BE2C (cell line): ENCODE data around the gene GCAT.
A peak's percentile ranks its signal among the peaks of the same experiment; 100 is the strongest.

ENCODE experiments used
- DNase-seq: peaks from one replicate; pipeline ENCODE4 v3.0.0-alpha.2; 2020
- H3K27me3 ChIP-seq: fragments of 250-450 bp; sonication (Bioruptor Pico); 2 replicates; pipeline ENCODE4 v1.5.1; 2020; ENCODE audit warnings: mild to moderate bottlenecking
- H3K36me3 ChIP-seq: fragments of 250-450 bp; sonication (Bioruptor Pico); 2 replicates; pipeline ENCODE4 v1.5.1; 2020; ENCODE audit warnings: mild to moderate bottlenecking
- H3K4me1 ChIP-seq: fragments of 250-450 bp; sonication (Bioruptor Pico); 2 replicates; pipeline ENCODE4 v1.5.1; 2020
- H3K4me3 ChIP-seq: 2 replicates; pipeline ENCODE4 v1.5.1; 2011; ENCODE audit warnings: low read depth, low read length
- H3K9me3 ChIP-seq: fragments of 250-450 bp; sonication (Bioruptor Pico); 2 replicates; pipeline ENCODE4 v1.5.1; 2020
- CTCF ChIP-seq: IDR thresholded peaks from 2 replicates; pipeline ENCODE4 v1.5.1; 2012; ENCODE audit warnings: mild to moderate bottlenecking, low read depth, low read length

Gene GCAT

DNA sequence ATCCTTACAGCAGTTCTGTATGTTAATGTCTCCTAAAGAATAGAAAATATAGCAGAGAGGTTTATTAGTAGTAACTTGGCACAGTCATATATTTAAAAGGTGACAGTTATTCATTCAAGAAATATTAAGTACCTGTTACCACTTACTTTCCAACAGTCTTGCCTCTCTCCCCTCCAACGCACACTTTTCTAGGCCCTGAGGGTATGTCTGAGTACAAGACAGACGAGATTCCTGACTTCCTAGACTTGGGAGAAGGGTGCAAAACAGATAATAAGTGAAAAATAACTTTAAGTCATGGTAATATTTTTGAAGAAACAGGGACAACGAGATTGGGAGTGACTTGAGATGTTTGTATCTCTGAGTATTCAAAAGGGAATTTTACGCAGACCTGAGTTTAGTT is 43.1 kb downstream of the GCAT start:
- DNase-seq, result no peak
- H3K9me3 ChIP-seq, result no peaks in the 10 kb centered on the region
- TF ChIP-seq CTCF, result no peak
- no peaks in the 10 kb centered on the region for H3K27me3 ChIP-seq
- peaks cover 51% of the 10 kb centered on the region for H3K36me3 ChIP-seq
- peak overlapping the region; percentile 71; the same call in 1 of the 2 replicates for H3K4me3 ChIP-seq
- H3K4me1 ChIP-seq, result no peaks in the 10 kb centered on the region

GRCh38 chr22:37852418-37852817 is 44.7 kb downstream of the GCAT start:
- peaks cover 64% of the 10 kb centered on the region for H3K36me3 ChIP-seq

DNA sequence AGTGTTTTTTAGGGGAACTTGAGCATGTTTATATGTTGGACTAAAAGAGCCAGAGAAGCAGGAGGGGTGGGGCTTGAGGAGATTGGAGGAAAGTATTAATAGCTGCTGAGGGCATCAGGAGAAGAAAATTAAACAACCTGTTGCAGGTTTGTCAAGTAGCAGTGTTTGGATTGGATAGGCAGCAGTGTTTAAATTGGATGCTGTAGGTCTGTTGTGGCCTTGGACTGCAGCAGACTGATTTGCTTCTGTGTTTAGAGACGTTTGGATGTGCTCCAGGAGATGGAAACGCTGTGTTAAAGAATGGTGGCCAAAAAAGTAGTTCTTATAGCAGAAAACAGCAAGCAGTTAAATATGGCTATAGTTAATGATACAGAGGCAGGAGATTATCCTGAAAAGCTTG is 47.2 kb downstream of the GCAT start:
- H3K36me3 ChIP-seq, result peaks cover 85% of the 10 kb centered on the region
- no peaks in the 10 kb centered on the region for H3K9me3 ChIP-seq
- no peak for TF ChIP-seq CTCF
- H3K4me3 ChIP-seq, result no peak overlapping the region
- DNase-seq, result no peak
- H3K4me1 ChIP-seq, result no peaks in the 10 kb centered on the region
- no peaks in the 10 kb centered on the region for H3K27me3 ChIP-seq

More at GRCh38 chr22:37852418-37852817, 44.7 kb downstream of the GCAT start:
- no peak for TF ChIP-seq CTCF
- no peak for DNase-seq
- H3K9me3 ChIP-seq, result no peaks in the 10 kb centered on the region
- no peaks in the 10 kb centered on the region for H3K4me1 ChIP-seq
- H3K4me3 ChIP-seq, result no peak overlapping the region
- H3K27me3 ChIP-seq, result no peaks in the 10 kb centered on the region

DNA sequence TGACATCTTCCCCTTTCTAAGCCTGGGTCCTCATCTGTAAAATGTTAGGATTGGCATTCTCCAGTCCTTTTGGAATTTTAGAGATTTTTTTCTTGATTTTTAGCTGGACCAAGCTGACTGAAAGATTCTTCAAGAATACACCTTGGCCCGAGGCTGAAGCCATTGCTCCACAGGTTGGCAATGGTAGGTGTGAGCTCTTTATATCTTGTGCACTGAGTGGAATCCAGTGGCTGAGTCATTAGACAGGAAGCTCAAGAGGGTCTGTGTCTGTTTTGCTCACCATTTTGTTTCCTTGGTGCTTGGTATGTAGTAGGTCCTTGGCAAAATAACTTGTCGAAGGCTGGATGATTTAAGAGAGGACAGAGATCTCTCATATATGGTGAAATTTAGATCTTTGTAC is 47.7 kb downstream of the GCAT start:
- peaks cover 90% of the 10 kb centered on the region for H3K36me3 ChIP-seq
- H3K4me3 ChIP-seq, result no peak overlapping the region
- H3K9me3 ChIP-seq, result no peaks in the 10 kb centered on the region
- no peaks in the 10 kb centered on the region; the same call in 1 of the 2 replicates for H3K4me1 ChIP-seq
- TF ChIP-seq CTCF, result no peak
- no peak for DNase-seq
- H3K27me3 ChIP-seq, result no peaks in the 10 kb centered on the region

DNA sequence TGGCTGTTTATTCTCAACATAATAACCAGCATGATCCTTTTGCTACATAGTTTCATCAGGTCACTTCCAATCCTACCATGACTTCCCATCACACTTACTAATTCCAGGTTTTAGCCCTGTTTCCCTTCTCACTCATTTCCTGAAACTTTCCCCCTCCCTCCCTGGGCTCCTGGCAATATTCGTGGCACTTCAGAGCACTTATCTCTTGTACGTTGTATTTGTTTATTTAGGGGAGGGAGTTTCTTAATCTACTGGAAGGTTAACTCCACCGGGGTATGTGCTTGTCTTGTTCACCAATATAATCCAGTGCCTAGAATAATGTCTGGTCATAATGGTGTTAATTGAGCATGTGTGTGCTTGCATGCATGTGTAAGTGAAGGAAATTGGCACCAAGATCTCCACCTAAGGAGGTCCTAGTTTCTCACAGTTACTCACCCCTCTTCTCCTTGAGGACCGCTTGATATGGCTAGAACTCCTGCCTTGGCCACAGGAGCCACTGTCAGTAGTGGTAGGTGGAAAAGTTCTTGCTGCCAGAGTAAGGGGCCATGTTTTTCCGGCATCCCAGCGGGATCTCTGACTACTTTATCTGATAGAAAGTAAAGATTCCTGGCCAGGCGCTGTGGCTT is 53.2 kb downstream of the GCAT start:
- Histone ChIP-seq H3K4me1 (peaks cover 17% of the 10 kb centered on the region), H3K4me3 (no peak overlapping the region), H3K9me3 (no peaks in the 10 kb centered on the region), H3K27me3 (no peaks in the 10 kb centered on the region), H3K36me3 (peaks cover 92% of the 10 kb centered on the region)
- no peak for TF ChIP-seq CTCF
- no peak for DNase-seq

GRCh38 chr22:37862570-37863325 is 55.0 kb downstream of the GCAT start:
- Histone ChIP-seq H3K27me3 (no peaks in the 10 kb centered on the region), H3K4me1 (peaks cover 17% of the 10 kb centered on the region), H3K9me3 (no peaks in the 10 kb centered on the region), H3K36me3 (peaks cover 94% of the 10 kb centered on the region), H3K4me3 (no peak overlapping the region)
- no peak for DNase-seq
- TF ChIP-seq CTCF, result no peak
